ENCODE results near the gene CCDC88B. TPM values are rescaled to one million over a fixed set of nuclear protein-coding genes. Genes with fewer than 3 reads are reported as not detected.

Gene CCDC88B
- total and polyA plus RNA-seq, 4 donors = 13.6 to 56.8 (median 43.4) TPM

DNA sequence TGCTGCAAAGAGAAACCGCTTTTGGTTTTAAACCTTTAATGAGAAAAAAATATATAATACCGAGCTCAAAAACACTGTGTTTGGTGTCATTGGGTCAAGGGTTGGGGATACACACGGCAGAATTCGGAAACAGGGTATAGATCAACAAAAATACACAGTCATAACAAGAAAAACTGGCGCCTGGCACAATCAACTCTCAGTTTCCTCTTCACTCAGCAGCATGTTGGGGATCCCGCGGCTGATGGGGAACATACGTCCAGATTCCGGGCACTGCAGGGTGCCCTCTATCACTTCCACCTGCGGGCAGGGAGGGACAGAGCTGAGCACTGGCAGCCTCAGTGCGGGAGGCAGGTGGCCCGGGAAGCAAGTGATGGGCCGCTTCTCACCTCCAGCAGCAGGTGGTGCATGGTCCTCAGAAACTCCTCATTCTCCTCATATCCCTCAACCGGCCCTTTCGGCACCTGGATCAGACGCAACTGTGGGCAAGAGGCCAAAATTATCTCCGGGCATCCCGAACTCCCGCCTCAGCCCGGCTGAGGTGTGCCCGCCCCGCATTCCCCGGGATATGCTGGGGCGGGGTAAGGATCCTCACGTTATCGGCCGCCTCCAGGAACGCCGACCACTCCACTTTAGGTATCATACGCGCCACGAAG lies 23.2 kb upstream of the CCDC88B start:
- TF ChIP-seq, protein P1, sequence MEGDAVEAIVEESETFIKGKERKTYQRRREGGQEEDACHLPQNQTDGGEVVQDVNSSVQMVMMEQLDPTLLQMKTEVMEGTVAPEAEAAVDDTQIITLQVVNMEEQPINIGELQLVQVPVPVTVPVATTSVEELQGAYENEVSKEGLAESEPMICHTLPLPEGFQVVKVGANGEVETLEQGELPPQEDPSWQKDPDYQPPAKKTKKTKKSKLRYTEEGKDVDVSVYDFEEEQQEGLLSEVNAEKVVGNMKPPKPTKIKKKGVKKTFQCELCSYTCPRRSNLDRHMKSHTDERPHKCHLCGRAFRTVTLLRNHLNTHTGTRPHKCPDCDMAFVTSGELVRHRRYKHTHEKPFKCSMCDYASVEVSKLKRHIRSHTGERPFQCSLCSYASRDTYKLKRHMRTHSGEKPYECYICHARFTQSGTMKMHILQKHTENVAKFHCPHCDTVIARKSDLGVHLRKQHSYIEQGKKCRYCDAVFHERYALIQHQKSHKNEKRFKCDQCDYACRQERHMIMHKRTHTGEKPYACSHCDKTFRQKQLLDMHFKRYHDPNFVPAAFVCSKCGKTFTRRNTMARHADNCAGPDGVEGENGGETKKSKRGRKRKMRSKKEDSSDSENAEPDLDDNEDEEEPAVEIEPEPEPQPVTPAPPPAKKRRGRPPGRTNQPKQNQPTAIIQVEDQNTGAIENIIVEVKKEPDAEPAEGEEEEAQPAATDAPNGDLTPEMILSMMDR (IDR thresholded peaks at IDR 0.05; ENCODE audit: control extremely low read depth, extremely low read depth) = no peak
- no peak for DNase-seq
- H3K27ac ChIP-seq (ENCODE audit: low read depth in 1 of 2, low read length in 1 of 2) = peak overlapping the region; percentile 93 to 97
- peaks cover 0 to 28% (median 6%) of the 10 kb centered on the region in 4 donors for H3K36me3 ChIP-seq (ENCODE audit: control insufficient read depth in 4 of 4, insufficient read depth in 4 of 4, low read length in 4 of 4)
- peaks cover 0 to 16% (median 3%) of the 10 kb centered on the region in 5 donors for H3K4me1 ChIP-seq (ENCODE audit: control insufficient read depth in 5 of 5, insufficient read depth in 5 of 5, low read length in 5 of 5)
- 5 to 9% methylated on average over 32 of the region's 32 CpGs for WGBS, 2 donors
- H3K4me3 ChIP-seq = peak overlapping the region; percentile 77
- H3K9me3 ChIP-seq (ENCODE audit: control insufficient read depth in 4 of 4, insufficient read depth in 3 of 4, low read length in 3 of 4) = no peaks in the 10 kb centered on the region
- H3K27me3 ChIP-seq (ENCODE audit: control insufficient read depth in 3 of 3, insufficient read depth in 3 of 3, low read length in 2 of 3) = no peaks in the 10 kb centered on the region
- no peak for ATAC-seq (ENCODE audit: insufficient read depth, low FRiP score)
- H3K9ac ChIP-seq (ENCODE audit: insufficient read depth in 1 of 2, low read length in 2 of 2) = peak overlapping the region; percentile 73 to 82

DNA sequence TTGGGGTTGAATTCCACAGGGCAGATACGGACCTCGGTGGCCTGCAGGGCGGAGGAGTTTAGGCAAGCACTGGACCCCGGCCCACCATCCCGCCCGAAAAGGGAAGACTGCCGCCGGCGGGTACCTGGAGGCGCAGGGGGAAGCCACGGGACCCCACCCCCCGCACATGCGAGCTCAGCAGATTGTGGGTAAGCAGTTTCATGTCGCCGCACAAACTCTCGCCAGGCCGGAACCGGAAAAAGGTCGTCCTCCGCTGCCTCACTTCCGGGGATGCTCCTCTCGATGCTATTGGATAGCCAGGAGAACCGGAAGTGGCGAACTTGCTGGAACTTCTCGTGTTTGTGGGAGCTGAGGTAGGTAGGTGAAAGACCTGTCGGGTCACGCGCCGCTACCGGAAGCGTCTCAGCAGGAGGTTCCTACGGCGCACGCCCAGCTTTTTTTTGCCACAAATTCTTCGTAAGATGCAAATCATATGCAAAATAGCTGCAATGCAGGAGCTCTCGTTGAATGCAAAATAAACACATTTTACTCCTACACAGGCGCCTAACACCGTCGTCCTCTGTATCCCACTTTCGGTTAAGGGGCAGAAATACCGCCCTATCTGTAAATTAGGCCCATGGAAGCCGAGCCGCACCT lies 22.6 kb upstream of the CCDC88B start, which contains the start of gene TRMT112:
Gene TRMT112 (minus strand): TSS at position 235 of the 636 bp plus-strand sequence. CDS start 33 bp downstream, at position 202.
- Histone ChIP-seq H3K4me3 (peak within 1 kb of the TSS; percentile 77), H3K36me3 (ENCODE audit: control insufficient read depth in 4 of 4, insufficient read depth in 4 of 4, low read length in 4 of 4) (peaks cover 0 to 32% (median 6%) of the 10 kb centered on the region in 4 donors), H3K27ac (ENCODE audit: low read depth in 1 of 2, low read length in 1 of 2) (peak within 1 kb of the TSS; percentile 93 to 97), H3K4me1 (ENCODE audit: control insufficient read depth in 5 of 5, insufficient read depth in 5 of 5, low read length in 5 of 5) (peaks cover 0 to 16% (median 3%) of the 10 kb centered on the region in 5 donors), H3K9me3 (ENCODE audit: control insufficient read depth in 4 of 4, insufficient read depth in 3 of 4, low read length in 3 of 4) (no peaks in the 10 kb centered on the region), H3K9ac (ENCODE audit: insufficient read depth in 1 of 2, low read length in 2 of 2) (peak within 1 kb of the TSS; percentile 74 to 82), H3K27me3 (ENCODE audit: control insufficient read depth in 3 of 3, insufficient read depth in 3 of 3, low read length in 2 of 3) (no peaks in the 10 kb centered on the region)
- 0% methylated on average over 43 of the region's 43 CpGs for WGBS, 2 donors
- DNase-seq (peak; percentile 97 to 99 (median 99)), ATAC-seq (ENCODE audit: insufficient read depth, low FRiP score) (peak; percentile 78)
- TF ChIP-seq, protein P1 (IDR thresholded peaks at IDR 0.05; ENCODE audit: control extremely low read depth, extremely low read depth) = no peak

DNA sequence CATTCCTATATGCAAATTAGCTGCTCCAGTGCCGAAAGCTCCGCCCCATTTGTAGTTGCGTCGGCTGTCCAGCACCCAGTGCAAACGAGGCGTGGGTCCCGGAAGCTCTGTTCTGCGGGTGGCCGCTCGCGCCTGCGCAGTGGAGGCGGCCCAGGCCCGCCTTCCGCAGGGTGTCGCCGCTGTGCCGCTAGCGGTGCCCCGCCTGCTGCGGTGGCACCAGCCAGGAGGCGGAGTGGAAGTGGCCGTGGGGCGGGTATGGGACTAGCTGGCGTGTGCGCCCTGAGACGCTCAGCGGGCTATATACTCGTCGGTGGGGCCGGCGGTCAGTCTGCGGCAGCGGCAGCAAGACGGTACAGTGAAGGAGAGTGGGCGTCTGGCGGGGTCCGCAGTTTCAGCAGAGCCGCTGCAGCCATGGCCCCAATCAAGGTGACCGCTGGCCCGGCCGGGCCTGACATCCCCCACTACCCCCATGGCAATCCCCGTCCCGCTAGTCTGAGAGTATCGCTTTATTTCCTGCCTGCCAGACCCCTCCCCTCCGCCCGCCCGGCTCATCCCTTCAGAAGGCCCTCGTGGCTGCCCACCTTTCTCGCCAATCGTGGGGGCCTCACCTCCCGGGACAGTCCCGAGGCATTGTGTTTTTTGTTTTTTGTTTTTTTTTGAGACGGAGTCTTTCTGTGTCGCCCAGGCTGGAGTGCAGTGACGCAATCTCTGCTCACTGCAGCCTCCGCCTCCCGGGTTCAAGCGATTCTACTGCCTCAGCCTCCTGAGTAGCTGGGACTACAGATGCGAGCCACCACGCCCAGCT lies 21.8 kb upstream of the CCDC88B start, which contains the start of gene PRDX5:
Gene PRDX5 (plus strand): TSS at position 161 of the 805 bp plus-strand sequence. CDS start 95 bp downstream, at position 256.
- Histone ChIP-seq H3K4me3 (peak within 1 kb of the TSS; percentile 77), H3K36me3 (ENCODE audit: control insufficient read depth in 4 of 4, insufficient read depth in 4 of 4, low read length in 4 of 4) (peaks cover 0 to 37% (median 6%) of the 10 kb centered on the region in 4 donors), H3K4me1 (ENCODE audit: control insufficient read depth in 5 of 5, insufficient read depth in 5 of 5, low read length in 5 of 5) (peaks cover 0 to 16% (median 3%) of the 10 kb centered on the region in 5 donors), H3K9me3 (ENCODE audit: control insufficient read depth in 4 of 4, insufficient read depth in 3 of 4, low read length in 3 of 4) (no peaks in the 10 kb centered on the region), H3K9ac (ENCODE audit: insufficient read depth in 1 of 2, low read length in 2 of 2) (peak within 1 kb of the TSS; percentile 74 to 82), H3K27me3 (ENCODE audit: control insufficient read depth in 3 of 3, insufficient read depth in 3 of 3, low read length in 2 of 3) (no peaks in the 10 kb centered on the region), H3K27ac (ENCODE audit: low read depth in 1 of 2, low read length in 1 of 2) (peak within 1 kb of the TSS; percentile 93 to 97)
- 0% methylated on average over 55 to 61 of the region's 61 CpGs for WGBS, 2 donors
- TF ChIP-seq, protein P1 (IDR thresholded peaks at IDR 0.05; ENCODE audit: control extremely low read depth, extremely low read depth) = no peak
- ATAC-seq (ENCODE audit: insufficient read depth, low FRiP score) (peak; percentile 89), DNase-seq (peak; percentile 98 to 99 (median 98))

Measured in lung (tissue), 12 donors.